ENCODE results near the gene CABCOCO1.

The CABCOCO1 gene, protein sequence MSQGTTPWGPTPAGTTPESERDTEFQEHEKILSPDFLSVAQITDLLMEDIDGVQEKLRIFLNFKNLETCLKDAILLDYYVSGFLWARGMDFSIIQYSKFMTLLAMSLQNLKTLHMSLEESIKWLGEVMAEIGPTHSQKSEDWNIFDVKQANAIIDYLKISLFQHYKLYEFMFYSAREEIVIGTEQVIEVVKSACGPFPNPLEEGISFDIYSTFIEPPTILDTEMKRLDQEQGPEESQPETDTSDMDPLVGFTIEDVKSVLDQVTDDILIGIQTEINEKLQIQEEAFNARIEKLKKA

DNA sequence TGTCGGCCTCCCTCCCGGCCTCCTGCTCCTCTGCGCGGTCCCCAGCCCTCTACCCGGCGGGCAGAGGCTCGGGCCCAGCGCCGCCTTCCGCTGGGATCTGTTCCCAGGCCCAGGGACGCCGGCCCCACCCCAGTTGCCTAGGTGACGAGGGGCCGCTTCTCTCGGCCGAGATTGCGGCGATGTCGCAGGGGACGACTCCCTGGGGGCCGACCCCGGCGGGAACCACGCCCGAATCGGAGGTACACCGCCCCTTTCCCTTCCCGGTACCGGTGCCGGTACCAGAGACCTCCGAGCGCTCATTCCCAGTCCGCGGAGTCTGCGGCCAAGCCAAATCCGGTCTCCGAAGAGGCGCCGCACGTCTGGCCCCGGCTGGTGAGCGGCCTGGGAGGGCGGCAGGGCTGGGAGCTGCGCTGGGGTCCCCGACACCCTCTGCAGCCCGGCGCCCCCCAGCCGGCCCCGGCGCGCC is at the start of gene CABCOCO1:
Gene CABCOCO1 (plus strand): TSS at position 136 of the 466 bp plus-strand sequence. CDS start 44 bp downstream, at position 180.
- peak; percentile 62 for DNase-seq (ENCODE audit: low read depth)

DNA sequence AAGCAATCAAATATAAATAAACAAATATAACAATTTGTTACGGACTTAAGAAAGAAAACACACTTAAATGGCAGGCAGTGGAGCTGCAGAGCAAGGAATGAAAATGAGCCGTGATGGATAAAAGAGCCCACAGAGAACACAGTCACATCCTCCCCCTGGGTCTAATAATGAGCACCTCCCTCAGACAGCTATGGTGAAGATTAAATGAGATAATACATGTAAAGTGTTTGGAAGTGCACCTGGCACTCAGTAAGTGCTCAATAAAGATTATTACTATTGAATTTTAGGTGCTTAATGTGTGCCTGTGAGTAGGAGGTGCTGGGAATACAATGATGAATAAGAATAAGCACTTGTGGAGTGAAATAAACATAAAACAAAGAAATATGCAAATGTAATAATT is 49.1 kb upstream of the CABCOCO1 start:
- no peak for DNase-seq (ENCODE audit: low read depth)

DNA sequence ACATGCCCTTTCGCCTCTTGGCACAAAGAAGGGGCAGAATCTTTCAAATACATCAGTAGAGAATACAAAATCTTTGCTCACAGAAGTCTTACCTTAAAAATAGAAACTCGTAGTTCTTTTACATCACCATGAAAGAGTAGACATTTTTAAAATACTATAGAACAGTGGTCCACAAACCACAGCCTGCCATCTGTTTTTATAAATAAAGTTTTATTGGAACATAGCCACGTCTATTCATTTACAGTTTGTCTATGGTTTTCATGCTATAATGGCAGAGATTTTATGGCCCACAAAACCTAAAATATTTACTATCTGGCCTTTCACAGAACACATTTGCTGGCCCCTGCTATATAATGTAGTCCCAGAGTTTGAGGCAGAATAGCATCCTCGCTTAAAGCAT is 46.1 kb upstream of the CABCOCO1 start:
- no peak for DNase-seq (ENCODE audit: low read depth)

DNA sequence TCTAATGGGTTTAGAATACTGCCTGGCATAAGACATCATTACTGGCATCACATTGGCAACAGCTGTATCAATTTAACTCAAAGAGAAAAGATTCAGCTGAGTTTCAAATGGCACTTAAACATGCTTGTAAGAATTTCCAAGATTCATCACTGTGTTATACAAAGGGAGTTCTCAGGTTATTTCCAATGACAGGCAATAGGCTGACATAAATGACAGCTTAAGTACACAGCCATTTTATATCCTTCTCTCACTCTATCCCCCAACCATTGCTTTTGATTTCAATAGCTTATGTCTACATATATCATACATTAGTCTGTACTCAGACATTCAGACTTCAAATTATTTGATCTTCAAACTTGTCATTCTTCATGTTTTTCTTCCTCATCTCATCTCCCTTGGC is 45.5 kb upstream of the CABCOCO1 start:
- DNase-seq (ENCODE audit: low read depth): no peak

DNA sequence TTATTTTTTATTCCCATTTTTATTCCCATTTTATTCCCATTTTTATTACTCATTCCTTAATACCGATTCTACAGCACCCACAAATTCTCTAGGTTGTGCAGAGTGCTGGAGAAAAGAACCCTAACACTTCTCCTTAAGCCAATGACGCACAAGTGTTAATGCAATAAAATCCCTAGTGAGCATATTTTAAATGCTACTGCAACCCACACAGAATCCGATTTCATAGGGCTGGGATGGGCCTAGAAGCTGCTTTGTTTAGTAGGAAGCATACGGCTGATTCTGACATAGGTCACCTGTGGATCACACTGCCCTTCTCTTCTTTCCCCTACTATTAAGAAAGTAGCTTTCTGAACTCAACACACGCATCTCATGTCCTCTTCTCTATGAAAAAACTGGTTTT is 45.1 kb upstream of the CABCOCO1 start:
- no peak for DNase-seq (ENCODE audit: low read depth)

DNA sequence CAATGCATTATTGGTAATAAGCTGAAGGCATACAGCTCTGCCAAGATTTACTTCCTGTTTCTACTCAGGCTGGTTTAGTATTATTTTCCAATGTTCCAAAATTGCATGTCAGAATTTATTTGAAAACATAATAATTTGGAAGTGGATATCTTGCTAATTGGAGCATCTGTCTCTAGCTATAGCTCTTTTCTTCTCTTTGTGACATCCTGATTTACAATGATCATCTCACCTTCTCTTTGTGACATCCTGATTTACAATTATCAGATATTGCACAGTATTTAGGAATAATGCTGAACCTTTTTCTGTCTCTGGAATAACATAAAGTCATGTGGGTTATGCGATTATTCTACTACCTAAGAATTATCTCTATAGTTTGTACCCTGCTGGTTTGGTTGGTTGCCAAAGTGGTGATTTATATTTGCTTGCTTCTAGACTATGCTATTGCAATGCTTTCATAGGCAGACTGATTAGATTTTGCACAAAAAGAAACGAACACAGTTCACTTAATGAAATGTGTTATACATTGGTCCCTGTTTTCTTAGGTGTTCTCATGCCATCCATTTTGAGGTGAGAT is 44.3 kb upstream of the CABCOCO1 start:
- DNase-seq (ENCODE audit: low read depth): no peak

DNA sequence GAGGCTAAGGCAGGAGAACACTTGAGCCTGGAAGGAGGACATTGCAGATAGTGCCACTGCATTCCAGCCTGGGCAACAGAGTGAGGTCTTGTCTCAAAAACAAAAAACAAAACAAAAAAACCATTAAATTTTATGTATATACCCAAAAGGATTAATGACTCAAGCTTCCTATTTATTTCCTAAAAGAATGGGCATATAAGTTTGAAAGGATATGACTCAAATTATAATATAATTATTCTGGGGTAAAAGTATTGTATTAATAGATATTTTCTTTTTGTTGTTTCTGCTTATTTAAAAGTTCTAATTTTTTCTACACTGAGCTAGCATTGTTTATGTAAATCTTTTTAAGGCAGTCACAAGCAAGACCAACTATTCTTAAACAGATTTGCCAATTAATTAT is 42.2 kb upstream of the CABCOCO1 start:
- DNase-seq (ENCODE audit: low read depth): no peak

DNA sequence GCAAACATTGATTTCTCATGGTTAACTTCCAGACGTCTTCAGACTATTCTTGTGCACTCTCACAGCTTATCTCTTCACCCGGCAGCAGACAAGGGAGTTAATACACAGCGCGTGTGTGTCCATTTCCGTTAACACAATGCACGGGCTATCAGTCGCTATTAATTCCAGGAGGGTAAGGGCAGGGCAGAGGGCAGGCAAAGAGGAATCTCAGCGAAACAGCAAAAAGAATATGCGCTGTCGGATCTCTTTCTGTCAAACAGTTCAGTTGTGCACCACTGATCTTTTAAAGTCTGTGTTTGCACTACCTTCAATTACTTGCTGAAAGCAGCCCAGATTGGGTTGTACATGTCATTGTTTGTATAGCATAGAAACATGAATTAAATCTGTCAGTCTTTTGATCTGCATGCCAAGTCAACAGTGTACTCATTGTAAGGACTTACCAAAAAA is 41.1 kb upstream of the CABCOCO1 start:
- DNase-seq (ENCODE audit: low read depth): no peak

DNA sequence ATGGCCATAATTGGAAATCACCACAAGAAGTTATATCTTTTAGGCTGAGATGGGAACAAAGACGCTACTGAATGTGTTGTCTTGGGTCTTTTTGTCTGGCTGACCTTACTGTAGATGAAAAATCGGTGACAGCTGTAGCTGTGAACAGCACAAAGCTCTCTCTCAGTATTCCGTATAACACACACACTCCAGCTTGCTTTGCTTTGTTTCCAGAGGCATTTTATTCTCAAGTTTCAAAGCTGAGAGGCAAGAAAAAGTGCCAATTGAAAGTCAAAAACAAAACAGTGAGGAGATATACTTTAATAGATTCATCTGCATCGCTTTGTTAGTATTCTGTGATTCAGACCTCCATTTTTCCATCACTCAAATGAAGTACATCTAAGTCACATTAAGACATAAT is 39.6 kb upstream of the CABCOCO1 start:
- no peak for DNase-seq (ENCODE audit: low read depth)

DNA sequence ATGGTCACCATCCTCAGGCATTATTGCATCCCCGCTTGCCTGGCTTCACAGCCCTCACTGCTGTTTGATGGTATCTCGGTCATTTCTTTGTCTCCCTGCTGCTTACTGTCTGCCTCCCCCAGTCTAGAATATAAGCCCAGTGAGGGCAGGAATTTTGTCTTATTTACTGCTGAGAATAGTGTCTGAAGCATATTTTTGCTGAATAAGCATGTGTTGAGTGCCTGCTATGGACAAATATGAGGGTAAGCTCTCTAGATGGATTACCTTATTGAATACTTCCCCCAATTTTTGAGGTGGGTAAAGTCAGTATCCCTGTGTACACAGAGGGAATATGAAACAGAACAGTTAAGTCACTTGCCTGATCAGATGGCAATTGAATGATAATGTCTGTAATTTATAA is 36.5 kb upstream of the CABCOCO1 start:
- no peak for DNase-seq (ENCODE audit: low read depth)

DNA sequence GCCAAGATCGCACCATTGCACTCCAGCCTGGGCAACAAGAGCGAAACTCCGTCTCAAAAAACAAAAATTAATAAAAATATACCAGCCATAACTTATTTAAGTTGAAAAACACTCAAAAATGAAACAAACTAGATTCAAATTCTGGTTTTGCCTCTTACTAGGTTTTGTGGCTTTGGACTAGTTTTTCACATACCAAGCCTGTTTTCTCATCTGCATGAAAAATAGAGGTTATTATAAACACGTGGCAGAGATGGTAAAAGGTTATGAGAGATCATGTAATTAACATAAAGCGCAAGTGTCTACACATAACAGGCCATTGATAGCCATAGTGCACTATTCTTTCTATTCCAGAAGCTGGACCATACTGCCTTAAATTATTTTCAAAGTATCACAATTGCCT is 35.5 kb upstream of the CABCOCO1 start:
- peak; percentile 39 for DNase-seq (ENCODE audit: low read depth)

DNA sequence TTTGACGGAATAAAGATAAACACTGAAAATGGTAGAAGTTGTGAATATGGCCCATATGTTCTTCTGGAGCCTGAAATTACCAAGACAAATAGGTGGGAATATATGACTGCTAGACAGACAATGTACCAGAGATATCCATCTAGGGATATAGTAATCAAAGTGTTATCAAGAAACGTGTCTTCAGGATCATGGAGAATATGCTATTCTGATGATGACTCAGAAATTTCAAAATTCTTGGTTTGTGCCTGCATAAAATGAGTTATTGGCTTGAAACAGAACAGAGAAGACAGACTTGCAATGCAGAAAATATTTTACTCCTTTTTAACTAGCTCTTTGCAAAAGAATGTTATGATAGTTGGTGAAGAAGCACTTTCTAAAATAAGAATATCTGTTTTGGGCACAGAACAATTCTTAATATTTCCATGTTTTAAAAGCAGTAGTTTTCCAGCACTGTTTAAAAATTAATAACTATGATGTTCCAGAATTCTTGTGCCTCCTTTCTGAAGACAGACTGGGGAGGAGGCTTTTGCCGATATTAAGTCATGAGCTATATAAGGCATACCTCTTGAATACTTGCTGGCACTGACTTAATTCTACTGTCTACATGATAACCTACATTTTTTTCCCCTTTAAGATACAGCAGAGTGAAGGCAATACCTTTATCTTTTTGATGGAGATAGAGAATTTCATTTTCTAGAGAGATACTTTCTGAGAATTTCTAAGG is 34.4 kb upstream of the CABCOCO1 start:
- DNase-seq (ENCODE audit: low read depth): peak; percentile 67

DNA sequence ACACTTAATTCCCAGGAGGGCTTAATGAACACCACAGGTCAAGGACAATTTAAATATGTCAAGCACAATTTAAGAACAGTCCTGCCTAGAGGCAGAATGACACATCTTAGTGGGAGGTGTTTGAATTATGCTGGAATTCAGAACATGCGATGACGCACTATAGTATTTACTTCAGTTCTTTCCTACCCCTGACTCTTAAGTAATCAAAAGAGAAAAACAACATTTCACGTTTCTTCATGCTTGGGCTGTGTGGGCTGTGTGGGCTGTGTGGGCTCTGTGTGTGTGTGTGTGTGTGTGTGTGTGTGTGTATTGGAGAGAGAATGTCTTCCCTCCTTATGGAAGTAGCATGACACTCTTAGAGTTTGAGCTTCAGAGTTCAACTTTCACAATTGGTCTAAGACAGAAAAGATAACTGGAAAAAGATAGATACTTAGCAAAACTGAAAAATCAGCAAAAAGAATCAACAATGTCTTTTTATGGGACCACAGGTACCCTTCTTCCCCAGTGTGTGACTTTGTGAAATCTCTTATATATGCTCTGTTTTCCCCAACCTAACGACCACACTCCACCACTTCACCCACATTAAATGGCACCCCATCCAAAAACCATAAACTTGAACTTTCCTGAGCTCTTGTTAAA is 33.7 kb upstream of the CABCOCO1 start:
- peak; percentile 97 for DNase-seq (ENCODE audit: low read depth)

DNA sequence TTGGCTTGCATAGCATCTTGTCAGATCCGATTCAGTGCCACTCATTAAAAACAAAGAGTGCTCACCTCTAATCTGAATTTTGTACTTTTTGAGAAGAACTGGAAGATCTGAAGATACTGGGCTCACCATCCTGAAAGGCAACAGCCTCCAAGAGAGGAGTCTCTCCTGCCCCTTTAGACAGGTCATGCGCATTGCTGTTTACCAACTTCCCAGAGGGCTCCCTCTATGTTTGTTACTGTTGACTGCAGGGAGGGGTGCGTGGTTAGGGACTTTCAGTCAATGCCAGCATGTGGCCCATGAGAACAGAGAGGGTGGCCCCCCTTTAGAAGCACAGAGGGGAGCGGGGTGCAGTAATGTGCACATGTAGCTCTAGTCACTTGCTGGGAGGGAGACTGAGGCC is 33.2 kb upstream of the CABCOCO1 start:
- DNase-seq (ENCODE audit: low read depth): no peak

DNA sequence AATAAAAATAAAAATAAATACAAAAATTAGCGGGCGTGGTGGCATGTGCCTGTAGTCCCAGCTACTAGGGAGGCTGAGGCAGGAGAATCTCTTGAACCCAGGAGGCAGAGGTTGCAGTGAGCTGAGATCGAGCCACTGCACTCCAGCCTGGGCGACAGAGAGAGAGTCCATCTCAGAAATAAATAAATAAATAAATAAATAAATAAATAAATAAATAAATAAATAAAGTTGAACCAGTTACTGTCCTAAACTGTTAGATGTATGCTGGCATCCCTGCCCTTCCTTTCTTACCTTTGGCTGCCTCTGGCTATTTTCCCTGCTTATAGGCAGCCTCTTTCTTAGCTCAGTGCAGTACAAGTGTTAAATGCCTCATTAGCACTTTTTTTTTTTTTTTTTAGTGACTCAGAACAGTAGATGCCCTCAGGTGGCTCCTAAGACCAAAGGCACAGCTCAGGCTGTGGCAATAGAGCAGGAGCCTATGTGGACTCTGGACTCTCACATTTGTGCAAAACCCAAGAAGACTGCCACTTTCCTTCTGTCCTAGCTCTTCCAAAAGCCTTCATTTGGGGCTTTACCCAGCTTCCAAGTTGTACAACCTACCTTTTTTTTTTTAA is 30.6 kb upstream of the CABCOCO1 start:
- no peak for DNase-seq (ENCODE audit: low read depth)

DNA sequence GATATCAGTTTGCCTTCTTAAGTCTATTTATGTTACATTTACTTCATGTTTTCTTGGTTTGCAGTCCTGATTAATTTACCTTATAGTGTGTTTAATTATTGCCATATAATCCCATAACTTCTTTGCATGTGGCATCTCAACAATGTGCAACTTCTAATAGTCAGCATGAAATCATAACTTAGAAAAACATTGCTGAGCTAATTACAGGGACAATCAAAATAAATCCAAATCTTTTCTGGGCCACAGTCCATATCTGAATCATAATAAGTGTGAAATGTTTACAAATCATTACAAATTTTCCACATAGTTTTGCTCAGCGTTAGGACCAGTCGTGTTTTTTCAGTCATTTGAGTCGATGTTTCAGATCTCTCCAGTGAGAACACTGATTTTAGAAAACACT is 29.1 kb upstream of the CABCOCO1 start:
- DNase-seq (ENCODE audit: low read depth): peak; percentile 90

DNA sequence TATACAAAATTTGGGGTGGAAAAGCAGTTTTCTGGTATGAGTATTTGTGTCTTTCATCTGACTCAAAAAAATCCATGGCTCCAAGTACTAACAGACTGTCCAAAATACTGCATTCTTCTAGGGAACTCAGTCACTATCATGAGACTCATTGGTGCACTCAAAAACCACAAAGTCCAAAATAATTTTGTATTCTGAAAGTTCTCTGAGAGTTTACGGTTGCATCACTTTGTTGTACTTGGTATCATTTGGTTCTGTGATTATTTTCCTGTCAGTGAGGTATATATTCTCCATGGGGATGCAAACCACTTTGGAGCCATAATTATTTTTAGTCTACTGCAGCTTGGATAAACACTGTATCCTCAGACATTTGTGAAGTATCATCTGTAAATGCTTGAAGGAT is 28.0 kb upstream of the CABCOCO1 start:
- peak; percentile 80 for DNase-seq (ENCODE audit: low read depth)

DNA sequence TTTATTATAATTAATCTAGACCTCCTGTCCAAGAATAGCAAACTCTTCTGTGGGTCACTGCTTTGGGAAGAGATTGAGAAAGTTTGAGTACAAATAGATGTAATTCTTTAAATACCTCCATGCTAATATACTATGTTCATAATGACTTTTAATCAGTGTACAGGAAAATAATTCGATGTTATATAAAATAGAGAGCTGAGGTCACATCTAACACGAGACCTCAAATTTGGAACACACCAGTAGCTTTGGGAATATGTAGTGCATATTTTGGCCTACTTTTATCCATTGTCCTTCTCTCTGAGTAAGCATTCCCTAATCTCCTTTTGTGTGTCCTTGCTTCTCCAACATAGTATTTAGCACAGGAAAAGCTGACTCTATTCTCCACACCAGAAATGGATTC is 27.3 kb upstream of the CABCOCO1 start:
- no peak for DNase-seq (ENCODE audit: low read depth)

DNA sequence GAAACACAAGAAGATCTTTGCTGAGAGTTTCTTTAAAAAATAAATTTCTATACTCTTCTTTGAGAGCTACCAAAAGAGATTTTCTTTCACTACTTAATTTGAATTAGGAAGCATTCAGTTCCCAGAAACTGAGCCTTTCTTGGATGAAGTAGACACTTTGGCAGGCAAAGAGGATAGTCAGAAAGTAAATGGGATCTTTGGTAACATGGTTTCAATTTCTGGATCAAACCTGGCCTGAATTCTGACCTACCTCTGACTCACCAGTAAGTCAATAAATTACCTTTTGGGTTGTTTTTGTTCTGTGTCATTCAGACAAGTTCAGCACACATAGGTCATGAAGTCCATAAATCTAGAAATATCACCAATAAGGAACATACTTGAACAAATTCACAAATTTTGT is 26.8 kb upstream of the CABCOCO1 start:
- peak; percentile 28 for DNase-seq (ENCODE audit: low read depth)

DNA sequence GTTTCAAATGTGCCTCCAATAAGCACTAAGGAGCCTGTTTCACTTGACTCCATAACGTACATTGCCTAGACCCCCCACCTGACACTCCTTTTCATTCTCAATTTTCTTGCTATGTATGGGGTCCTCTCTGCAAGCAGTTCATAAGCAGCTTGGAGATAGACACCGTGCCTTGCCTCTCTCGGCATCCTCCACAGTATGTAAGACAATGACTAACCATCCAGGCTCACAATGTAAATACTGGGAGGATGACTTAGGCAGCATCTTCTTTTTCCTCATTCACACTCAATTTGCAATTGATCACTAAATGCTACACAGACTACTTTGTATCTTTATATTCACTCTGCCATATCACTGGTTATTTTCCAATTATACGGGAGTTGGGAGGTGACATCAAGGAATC is 22.8 kb upstream of the CABCOCO1 start:
- no peak for DNase-seq (ENCODE audit: low read depth)

DNA sequence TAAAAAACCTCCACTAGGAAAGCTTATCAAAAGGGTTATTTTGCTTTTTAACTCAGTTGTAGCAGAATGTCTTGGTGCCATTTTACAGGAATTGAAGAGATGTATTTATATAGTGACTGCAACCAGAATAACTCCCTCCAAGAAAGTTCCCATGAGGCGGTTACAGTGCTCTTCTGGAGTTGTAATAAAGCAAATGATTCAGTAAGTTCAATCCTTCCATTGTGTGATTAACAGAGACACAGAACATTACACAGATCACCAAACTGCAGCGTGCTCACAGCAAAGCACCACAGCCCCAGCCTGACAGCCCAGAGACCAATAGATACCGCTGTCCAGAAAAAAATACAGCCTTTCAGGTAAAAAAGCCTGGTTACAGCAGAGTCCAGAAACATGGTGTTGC is 21.9 kb upstream of the CABCOCO1 start:
- DNase-seq (ENCODE audit: low read depth): no peak

DNA sequence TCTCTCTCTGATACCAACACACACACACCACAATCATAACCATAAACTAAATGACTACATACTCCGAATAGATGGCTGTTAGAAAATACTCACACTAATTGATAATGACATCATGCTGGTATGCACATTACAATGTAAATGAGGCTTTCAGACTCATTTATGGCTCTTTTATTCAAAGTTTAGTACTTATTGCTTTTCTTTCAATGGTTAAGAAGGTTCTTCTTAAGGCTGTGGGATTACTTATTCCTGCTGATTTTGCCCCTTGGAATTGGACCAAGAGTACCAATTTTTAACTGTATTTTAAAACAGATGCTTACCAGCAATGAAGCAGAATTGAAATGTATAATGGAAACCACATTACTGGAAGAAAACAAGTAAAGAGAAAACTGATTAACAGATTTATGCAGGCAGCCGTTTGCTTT is 20.6 kb upstream of the CABCOCO1 start:
- peak; percentile 14 for DNase-seq (ENCODE audit: low read depth)

Measured in fibroblast of gingiva (primary cell).